ENCODE results near the gene CNTFR. TPM values are rescaled to one million over a fixed set of nuclear protein-coding genes. Genes with fewer than 3 reads are reported as not detected.

The CNTFR gene
- total RNA-seq, 2 experiments from 2014 or later, result not detected

- no peak for DNase-seq
- CTCF ChIA-PET, result interaction anchor here (0.5 to 0.9 kb wide), 4 partner anchors 14 to 143 kb away, joined by 3 to 5 read pairs (median 3); no protein-coding TSS in a partner anchor
- no peaks in the 10 kb centered on the region for H3K36me3 Mint-ChIP-seq (ENCODE audit: low read depth)
- H3K27me3 Mint-ChIP-seq (ENCODE audit: low read depth), result peaks cover 11% of the 10 kb centered on the region
- intact Hi-C loops (cut with micrococcal nuclease), result loop anchor here (2.0 to 5.0 kb wide), 2 partner anchors 21 to 180 kb away; no protein-coding TSS in a partner anchor
- H3K4me1 Mint-ChIP-seq (ENCODE audit: low read depth), result peaks cover 22% of the 10 kb centered on the region
- H3K4me3 Mint-ChIP-seq, result peak overlapping the region; percentile 57
- H3K27ac Mint-ChIP-seq, result no peak overlapping the region
- no peaks in the 10 kb centered on the region for H3K9me3 Mint-ChIP-seq
These were observed 67.2 kb downstream of the CNTFR start for GRCh38 chr9:34522091-34522887.

DNA sequence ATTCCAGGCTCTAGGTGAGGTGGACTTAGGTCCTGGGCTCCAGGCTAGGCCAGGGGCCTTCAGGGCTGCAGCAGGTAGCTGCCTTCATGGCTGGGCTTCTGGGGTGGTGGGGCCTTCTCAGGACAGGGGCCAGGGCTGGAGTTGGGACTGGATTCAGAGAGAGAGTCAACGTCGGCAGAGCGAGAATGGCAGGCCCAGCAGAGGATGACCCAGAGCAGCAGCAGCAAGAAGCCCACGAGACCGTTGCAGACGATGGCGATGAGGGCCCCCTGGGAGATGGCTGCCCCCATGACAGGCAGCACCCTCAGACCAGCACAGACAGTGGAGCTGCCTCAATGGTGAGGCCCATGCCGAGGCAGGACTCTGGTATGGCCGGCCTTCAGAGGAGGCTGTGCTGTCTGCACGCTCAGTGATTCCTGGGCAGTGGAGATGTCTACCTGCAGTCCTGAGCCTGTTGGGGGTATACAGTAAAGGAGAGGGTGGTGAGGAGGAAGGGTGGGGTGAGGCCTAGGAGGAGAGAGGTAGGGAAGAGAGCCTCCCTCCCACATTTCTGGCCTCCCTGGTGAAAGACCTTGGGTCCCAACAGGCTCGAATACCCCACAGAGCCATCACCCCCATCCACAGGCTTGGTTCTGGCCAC lies 68.0 kb downstream of the CNTFR start:
- H3K4me1 Mint-ChIP-seq (ENCODE audit: low read depth), result peaks cover 22% of the 10 kb centered on the region
- H3K27ac Mint-ChIP-seq, result no peak overlapping the region
- H3K27me3 Mint-ChIP-seq (ENCODE audit: low read depth), result peaks cover 11% of the 10 kb centered on the region
- CTCF ChIA-PET, result interaction anchor here (0.7 to 0.9 kb wide), 3 partner anchors 9 to 142 kb away, joined by 3 to 4 read pairs (median 3); no protein-coding TSS in a partner anchor
- no peak for DNase-seq
- no peaks in the 10 kb centered on the region for H3K36me3 Mint-ChIP-seq (ENCODE audit: low read depth)
- intact Hi-C loops (cut with micrococcal nuclease), result loop anchor here (2.0 to 5.0 kb wide), 2 partner anchors 21 to 181 kb away; no protein-coding TSS in a partner anchor
- no peaks in the 10 kb centered on the region for H3K9me3 Mint-ChIP-seq
- no peak overlapping the region for H3K4me3 Mint-ChIP-seq

DNA sequence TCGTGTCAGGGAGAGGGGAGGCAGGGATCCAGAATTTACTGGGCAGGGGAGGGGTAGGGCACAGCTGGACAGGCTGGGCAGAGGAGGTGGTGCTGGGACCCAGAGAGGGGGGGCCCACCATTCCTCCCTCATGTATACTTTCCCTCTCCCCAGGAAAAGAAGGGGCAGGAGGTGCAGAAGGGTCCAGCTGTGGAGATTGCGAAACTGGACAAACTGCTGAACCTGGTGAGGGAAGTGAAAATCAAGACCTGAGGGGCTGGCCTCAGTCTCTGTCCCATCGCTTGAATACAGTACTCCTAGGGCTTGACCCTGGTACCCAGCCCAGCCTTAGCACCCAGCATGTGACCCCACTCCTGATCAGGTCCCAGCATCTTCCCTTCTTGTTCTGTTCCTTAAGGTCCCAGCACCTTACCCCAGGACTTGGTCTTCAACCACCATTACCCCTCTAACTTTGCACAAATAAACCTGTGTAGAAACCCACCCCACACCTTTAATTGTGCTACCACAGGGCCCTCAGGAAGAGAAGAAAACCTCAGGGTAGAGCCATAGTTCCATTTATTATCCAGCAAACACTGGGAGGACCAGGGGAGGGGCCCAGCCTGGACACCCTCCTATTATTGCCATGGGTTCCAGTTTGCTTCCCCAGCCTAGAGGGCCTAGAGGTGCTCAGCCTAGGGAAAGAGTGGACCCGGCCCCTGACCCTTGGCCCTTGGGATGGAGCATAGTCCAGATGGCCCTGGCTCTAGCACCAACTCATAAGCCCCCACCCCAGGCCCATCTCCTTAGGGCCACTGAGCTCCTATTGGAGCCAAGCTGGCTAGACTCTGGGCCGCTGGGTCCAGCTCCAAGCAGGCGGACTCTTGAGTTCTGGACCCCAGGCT lies 68.8 kb downstream of the CNTFR start:
- no peak overlapping the region for H3K27ac Mint-ChIP-seq
- H3K4me1 Mint-ChIP-seq (ENCODE audit: low read depth), result peaks cover 22% of the 10 kb centered on the region
- peaks cover 8% of the 10 kb centered on the region for H3K27me3 Mint-ChIP-seq (ENCODE audit: low read depth)
- intact Hi-C loops (cut with micrococcal nuclease), result loop anchor here (5.0 kb wide), 1 partner anchor 182 kb away; no protein-coding TSS in a partner anchor
- H3K4me3 Mint-ChIP-seq, result no peak overlapping the region
- no peaks in the 10 kb centered on the region for H3K36me3 Mint-ChIP-seq (ENCODE audit: low read depth)
- no peaks in the 10 kb centered on the region for H3K9me3 Mint-ChIP-seq
- CTCF ChIA-PET, result interaction anchor here (0.7 to 1.8 kb wide), 4 partner anchors 9 to 141 kb away, joined by 3 to 5 read pairs (median 4); no protein-coding TSS in a partner anchor
- DNase-seq, result no peak

DNA sequence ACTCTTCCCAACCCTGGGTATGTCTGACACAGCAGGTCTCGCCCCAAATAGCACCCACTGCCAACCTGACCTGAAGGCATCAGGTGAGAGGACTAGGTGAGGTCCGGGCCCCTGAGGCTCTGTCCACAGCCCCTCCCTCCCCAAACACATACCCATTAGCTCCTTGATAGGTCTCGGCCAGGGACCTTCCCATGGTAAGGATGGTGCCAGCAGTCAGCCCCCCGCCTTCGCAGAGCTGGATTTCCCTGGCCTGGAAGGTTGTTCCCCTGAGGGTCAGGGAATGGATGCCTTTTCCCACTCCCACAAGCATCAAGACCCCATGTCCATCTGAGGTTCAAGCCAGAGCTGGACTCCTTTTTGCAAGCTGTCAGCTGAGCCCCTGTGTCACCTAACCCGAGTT lies 69.4 kb downstream of the CNTFR start:
- no peak for DNase-seq
- CTCF ChIA-PET, result interaction anchor here (0.5 to 1.8 kb wide), 4 partner anchors 71 to 335 kb away, joined by 3 to 5 read pairs (median 4); no protein-coding TSS in a partner anchor
- H3K27ac Mint-ChIP-seq, result no peak overlapping the region
- H3K36me3 Mint-ChIP-seq (ENCODE audit: low read depth), result no peaks in the 10 kb centered on the region
- no peak overlapping the region for H3K4me3 Mint-ChIP-seq
- peaks cover 16% of the 10 kb centered on the region for H3K4me1 Mint-ChIP-seq (ENCODE audit: low read depth)
- H3K9me3 Mint-ChIP-seq, result no peaks in the 10 kb centered on the region
- H3K27me3 Mint-ChIP-seq (ENCODE audit: low read depth), result peaks cover 6% of the 10 kb centered on the region
- intact Hi-C loops (cut with micrococcal nuclease), result loop anchor here (5.0 kb wide), 1 partner anchor 182 kb away; no protein-coding TSS in a partner anchor

- H3K27ac Mint-ChIP-seq, result no peak overlapping the region
- no peaks in the 10 kb centered on the region for H3K36me3 Mint-ChIP-seq (ENCODE audit: low read depth)
- H3K4me3 Mint-ChIP-seq, result no peak overlapping the region
- CTCF ChIA-PET, result interaction anchor here (0.5 to 1.8 kb wide), 5 partner anchors 19 to 334 kb away, joined by 3 to 5 read pairs (median 4); no protein-coding TSS in a partner anchor
- no peaks in the 10 kb centered on the region for H3K9me3 Mint-ChIP-seq
- peaks cover 4% of the 10 kb centered on the region for H3K27me3 Mint-ChIP-seq (ENCODE audit: low read depth)
- intact Hi-C loops (cut with micrococcal nuclease), result loop anchor here (5.0 kb wide), 1 partner anchor 183 kb away; no protein-coding TSS in a partner anchor
- peaks cover 10% of the 10 kb centered on the region for H3K4me1 Mint-ChIP-seq (ENCODE audit: low read depth)
- no peak for DNase-seq
These were observed 70.1 kb downstream of the CNTFR start for GRCh38 chr9:34519321-34520020.

DNA sequence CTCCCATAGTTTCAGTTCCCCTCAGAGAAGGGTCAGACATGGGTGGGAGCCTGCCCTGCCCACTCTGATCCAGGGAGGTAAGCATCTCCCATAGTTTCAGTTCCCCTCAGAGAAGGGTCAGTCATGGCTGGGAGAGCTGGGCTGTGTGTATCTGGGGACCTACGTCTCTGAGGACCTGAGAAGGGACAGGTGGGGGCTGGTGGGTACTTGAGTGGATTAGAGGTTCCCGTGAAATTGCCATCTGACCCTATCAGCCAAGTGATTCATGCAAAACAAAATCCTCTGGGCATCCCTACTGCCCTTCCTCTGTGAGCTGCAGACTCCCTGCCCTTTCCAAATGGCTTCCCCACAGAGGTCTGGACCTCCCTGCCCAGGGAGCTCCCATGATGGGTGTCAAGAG lies 70.6 kb downstream of the CNTFR start:
- Mint-ChIP-seq H3K36me3 (ENCODE audit: low read depth) (no peaks in the 10 kb centered on the region), H3K4me3 (no peak overlapping the region), H3K27ac (no peak overlapping the region), H3K9me3 (no peaks in the 10 kb centered on the region), H3K27me3 (ENCODE audit: low read depth) (peaks cover 4% of the 10 kb centered on the region), H3K4me1 (ENCODE audit: low read depth) (peaks cover 4% of the 10 kb centered on the region)
- no peak for DNase-seq
- intact Hi-C loops (cut with micrococcal nuclease), result no loop called here
- CTCF ChIA-PET, result interaction anchor here (0.7 to 1.8 kb wide), 3 partner anchors 18 to 139 kb away, joined by 3 to 5 read pairs (median 3); no protein-coding TSS in a partner anchor

GRCh38 chr9:34518110-34518616 lies 71.4 kb downstream of the CNTFR start:
- no peaks in the 10 kb centered on the region for H3K36me3 Mint-ChIP-seq (ENCODE audit: low read depth)
- no peak overlapping the region for H3K27ac Mint-ChIP-seq
- H3K9me3 Mint-ChIP-seq, result no peaks in the 10 kb centered on the region
- no peak for DNase-seq
- CTCF ChIA-PET, result no interaction called here
- H3K4me3 Mint-ChIP-seq, result no peak overlapping the region
- H3K4me1 Mint-ChIP-seq (ENCODE audit: low read depth), result peaks cover 3% of the 10 kb centered on the region
- intact Hi-C loops (cut with micrococcal nuclease), result no loop called here
- peaks cover 4% of the 10 kb centered on the region for H3K27me3 Mint-ChIP-seq (ENCODE audit: low read depth)

GRCh38 chr9:34517185-34517584 lies 72.3 kb downstream of the CNTFR start:
- no peaks in the 10 kb centered on the region for H3K9me3 Mint-ChIP-seq
- no peak overlapping the region for H3K27ac Mint-ChIP-seq
- no peak for DNase-seq
- no peaks in the 10 kb centered on the region for H3K27me3 Mint-ChIP-seq (ENCODE audit: low read depth)
- no peaks in the 10 kb centered on the region for H3K36me3 Mint-ChIP-seq (ENCODE audit: low read depth)
- intact Hi-C loops (cut with micrococcal nuclease), result no loop called here
- no peaks in the 10 kb centered on the region for H3K4me1 Mint-ChIP-seq (ENCODE audit: low read depth)
- CTCF ChIA-PET, result no interaction called here
- H3K4me3 Mint-ChIP-seq, result no peak overlapping the region

DNA sequence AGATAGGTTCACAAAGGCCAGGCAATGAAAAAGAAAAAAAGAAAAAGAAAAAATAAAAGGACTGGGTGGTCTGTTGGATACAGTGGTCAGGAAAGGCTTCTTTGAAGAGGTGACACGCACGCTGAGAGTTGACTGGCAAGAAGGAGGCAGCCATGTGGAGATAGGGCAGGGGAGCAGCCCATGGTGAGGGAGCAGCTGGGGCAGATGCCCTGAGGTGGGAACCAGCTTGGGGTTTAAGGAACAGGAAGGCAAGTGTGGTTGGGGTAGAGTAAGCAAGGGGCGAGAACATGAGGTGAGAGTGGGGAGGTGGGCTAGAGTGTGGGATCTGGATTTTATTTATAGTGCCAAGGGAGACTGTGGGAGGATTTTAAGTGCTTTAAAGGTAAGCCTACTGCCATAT lies 73.6 kb downstream of the CNTFR start:
- no peak for DNase-seq
- Mint-ChIP-seq H3K9me3 (no peaks in the 10 kb centered on the region), H3K27ac (no peak overlapping the region), H3K27me3 (ENCODE audit: low read depth) (no peaks in the 10 kb centered on the region), H3K4me1 (ENCODE audit: low read depth) (no peaks in the 10 kb centered on the region), H3K36me3 (ENCODE audit: low read depth) (no peaks in the 10 kb centered on the region), H3K4me3 (no peak overlapping the region)
- CTCF ChIA-PET, result no interaction called here
- intact Hi-C loops (cut with micrococcal nuclease), result no loop called here

- no peak for DNase-seq
- Mint-ChIP-seq H3K4me3 (no peak overlapping the region), H3K36me3 (ENCODE audit: low read depth) (no peaks in the 10 kb centered on the region), H3K9me3 (no peaks in the 10 kb centered on the region), H3K27ac (no peak overlapping the region), H3K27me3 (ENCODE audit: low read depth) (no peaks in the 10 kb centered on the region), H3K4me1 (ENCODE audit: low read depth) (no peaks in the 10 kb centered on the region)
- CTCF ChIA-PET, result interaction anchor here (2.5 kb wide), 1 partner anchor 111 kb away, joined by 7 read pairs; no protein-coding TSS in a partner anchor
- intact Hi-C loops (cut with micrococcal nuclease), result no loop called here
These were observed 74.7 kb downstream of the CNTFR start for GRCh38 chr9:34514816-34515215.

- no peaks in the 10 kb centered on the region for H3K4me1 Mint-ChIP-seq (ENCODE audit: low read depth)
- no peak overlapping the region for H3K4me3 Mint-ChIP-seq
- CTCF ChIA-PET, result interaction anchor here (2.5 kb wide), 1 partner anchor 111 kb away, joined by 7 read pairs; no protein-coding TSS in a partner anchor
- no peaks in the 10 kb centered on the region for H3K9me3 Mint-ChIP-seq
- no peaks in the 10 kb centered on the region for H3K36me3 Mint-ChIP-seq (ENCODE audit: low read depth)
- no peak overlapping the region for H3K27ac Mint-ChIP-seq
- H3K27me3 Mint-ChIP-seq (ENCODE audit: low read depth), result no peaks in the 10 kb centered on the region
- intact Hi-C loops (cut with micrococcal nuclease), result no loop called here
- DNase-seq, result no peak
These were observed 75.1 kb downstream of the CNTFR start for GRCh38 chr9:34514401-34514800.
